SJSA1 (cell line): ENCODE measurements around the gene PPRC1. TPM values are rescaled to one million over a fixed set of nuclear protein-coding genes. Genes with fewer than 3 reads are reported as not detected.
A peak's percentile ranks its signal among the peaks of the same experiment; 100 is the strongest.

Experiments
- DNase-seq, 2 experiments: peaks; one replicate each; pipeline ENCODE4 v3.0.0-alpha.2; 2015 to 2020; ENCODE audit warnings: low spot score in 2 of 2, low read depth in 1 of 2
- H3K27ac ChIP-seq: fragments of 250-450 bp; sonication (Bioruptor Pico); 2 replicates; pipeline ENCODE4 v1.5.1; 2020; ENCODE audit warnings: mild to moderate bottlenecking, moderate library complexity
- H3K27me3 ChIP-seq: fragments of 250-450 bp; sonication (Bioruptor Pico); replicated peaks from 2 replicates; pipeline ENCODE4 v1.5.1; 2020; ENCODE audit warnings: mild to moderate bottlenecking, moderate library complexity
- H3K36me3 ChIP-seq: fragments of 250-450 bp; sonication (Bioruptor Pico); 2 replicates; pipeline ENCODE4 v1.5.1; 2020; ENCODE audit warnings: mild to moderate bottlenecking
- H3K4me1 ChIP-seq: fragments of 250-450 bp; sonication (Bioruptor Pico); replicated peaks from 2 replicates; pipeline ENCODE4 v1.6.1; 2021; ENCODE audit warnings: mild to moderate bottlenecking
- H3K4me3 ChIP-seq: fragments of 250-450 bp; sonication (Bioruptor Pico); 2 replicates; pipeline ENCODE4 v1.5.1; 2020; ENCODE audit warnings: mild to moderate bottlenecking
- H3K9me3 ChIP-seq: fragments of 250-450 bp; sonication (Bioruptor Pico); replicated peaks from 2 replicates; pipeline ENCODE4 v1.5.1; 2020; ENCODE audit warnings: mild to moderate bottlenecking
- total RNA-seq: library from RNA; depleted of rRNA; stranded (reverse); fragments of >200 nt; shearing (Covaris generic); gene quantifications from 2 replicates; pipeline ENCODE4 v1.2.3, GENCODE V29; 2014

The PPRC1 gene
- total RNA-seq, 1 experiment from 2014 or later, result 18.2 TPM

- Histone ChIP-seq H3K27ac (no peak overlapping the region), H3K4me3 (no peak overlapping the region), H3K4me1 (peaks cover 45% of the 10 kb centered on the region), H3K36me3 (peaks cover 51% of the 10 kb centered on the region), H3K27me3 (no peaks in the 10 kb centered on the region), H3K9me3 (no peaks in the 10 kb centered on the region)
- DNase-seq, result no peak
Measured at GRCh38 chr10:102112210-102112817, 20.5 kb upstream of the PPRC1 start.

- Histone ChIP-seq H3K36me3 (peaks cover 44% of the 10 kb centered on the region), H3K9me3 (no peaks in the 10 kb centered on the region), H3K27ac (peak overlapping the region; percentile 57; the same call in 1 of the 2 replicates), H3K4me1 (peaks cover 56% of the 10 kb centered on the region), H3K27me3 (no peaks in the 10 kb centered on the region), H3K4me3 (peak overlapping the region; percentile 53)
- DNase-seq, result no peak
Measured at GRCh38 chr10:102113261-102113955, 19.4 kb upstream of the PPRC1 start.

GRCh38 chr10:102113956-102114857 lies 18.6 kb upstream of the PPRC1 start:
- H3K9me3 ChIP-seq, result no peaks in the 10 kb centered on the region
- H3K27ac ChIP-seq, result peak overlapping the region; percentile 57
- no peaks in the 10 kb centered on the region for H3K27me3 ChIP-seq
- peaks cover 64% of the 10 kb centered on the region for H3K4me1 ChIP-seq
- peak overlapping the region; percentile 53 for H3K4me3 ChIP-seq
- peak in 1 of 2 experiments; percentile 39 for DNase-seq
- H3K36me3 ChIP-seq, result peaks cover 36% of the 10 kb centered on the region

- peak; percentile 85 to 91 for DNase-seq
- Histone ChIP-seq H3K4me1 (peaks cover 71% of the 10 kb centered on the region), H3K27ac (no peak overlapping the region), H3K4me3 (peak overlapping the region; percentile 53), H3K27me3 (no peaks in the 10 kb centered on the region), H3K36me3 (peaks cover 28% of the 10 kb centered on the region), H3K9me3 (no peaks in the 10 kb centered on the region)
Measured at GRCh38 chr10:102114861-102115618, 17.8 kb upstream of the PPRC1 start.

- Histone ChIP-seq H3K36me3 (peaks cover 21% of the 10 kb centered on the region), H3K4me1 (peaks cover 73% of the 10 kb centered on the region), H3K9me3 (no peaks in the 10 kb centered on the region), H3K27ac (no peak overlapping the region), H3K27me3 (no peaks in the 10 kb centered on the region), H3K4me3 (no peak overlapping the region)
- DNase-seq, result no peak
Measured at GRCh38 chr10:102115775-102116174, 17.1 kb upstream of the PPRC1 start.

- DNase-seq, result no peak
- Histone ChIP-seq H3K36me3 (peaks cover 12% of the 10 kb centered on the region), H3K4me1 (peaks cover 82% of the 10 kb centered on the region), H3K27me3 (no peaks in the 10 kb centered on the region), H3K9me3 (no peaks in the 10 kb centered on the region), H3K4me3 (no peak overlapping the region), H3K27ac (no peak overlapping the region)
Measured at GRCh38 chr10:102116656-102117055, 16.2 kb upstream of the PPRC1 start.

- peak; percentile 90 to 93 for DNase-seq
- peaks cover 6% of the 10 kb centered on the region; the same call in 1 of the 2 replicates for H3K36me3 ChIP-seq
- H3K4me1 ChIP-seq, result peaks cover 80% of the 10 kb centered on the region
- no peaks in the 10 kb centered on the region for H3K9me3 ChIP-seq
- peak overlapping the region; percentile 0; the same call in 1 of the 2 replicates for H3K4me3 ChIP-seq
- no peaks in the 10 kb centered on the region for H3K27me3 ChIP-seq
- peak overlapping the region; percentile 69 for H3K27ac ChIP-seq
Measured at GRCh38 chr10:102117391-102118159, 15.3 kb upstream of the PPRC1 start.

GRCh38 chr10:102118867-102119266 lies 14.0 kb upstream of the PPRC1 start:
- no peak for DNase-seq
- H3K9me3 ChIP-seq, result no peaks in the 10 kb centered on the region
- no peaks in the 10 kb centered on the region for H3K27me3 ChIP-seq
- peaks cover 67% of the 10 kb centered on the region for H3K4me1 ChIP-seq
- peak overlapping the region; percentile 69; the same call in 1 of the 2 replicates for H3K27ac ChIP-seq
- peaks cover 6% of the 10 kb centered on the region; the same call in 1 of the 2 replicates for H3K36me3 ChIP-seq
- H3K4me3 ChIP-seq, result no peak overlapping the region; the same call in 1 of the 2 replicates

GRCh38 chr10:102119417-102120141 lies 13.3 kb upstream of the PPRC1 start:
- peak overlapping the region; percentile 80 for H3K27ac ChIP-seq
- peaks cover 3% of the 10 kb centered on the region; the same call in 1 of the 2 replicates for H3K36me3 ChIP-seq
- peaks cover 63% of the 10 kb centered on the region for H3K4me1 ChIP-seq
- DNase-seq, result peak; percentile 65 to 71
- H3K27me3 ChIP-seq, result no peaks in the 10 kb centered on the region
- no peaks in the 10 kb centered on the region for H3K9me3 ChIP-seq
- H3K4me3 ChIP-seq, result peak overlapping the region; percentile 70

GRCh38 chr10:102120142-102120990 lies 12.5 kb upstream of the PPRC1 start, which contains the start of gene LDB1:
TSS of gene LDB1 (minus strand) at chr10:102120368. CDS start at chr10:102120110, 258 bp downstream.
- Histone ChIP-seq H3K36me3 (peaks cover 3% of the 10 kb centered on the region; the same call in 1 of the 2 replicates), H3K27ac (peak within 1 kb of the TSS; percentile 80), H3K4me1 (peaks cover 57% of the 10 kb centered on the region), H3K27me3 (no peaks in the 10 kb centered on the region), H3K4me3 (peak within 1 kb of the TSS; percentile 70), H3K9me3 (no peaks in the 10 kb centered on the region)
- peak; percentile 75 to 86 for DNase-seq

- Histone ChIP-seq H3K27me3 (no peaks in the 10 kb centered on the region), H3K9me3 (no peaks in the 10 kb centered on the region), H3K36me3 (peaks cover 3% of the 10 kb centered on the region; the same call in 1 of the 2 replicates), H3K4me3 (peak overlapping the region; percentile 70), H3K27ac (peak overlapping the region; percentile 80), H3K4me1 (peaks cover 50% of the 10 kb centered on the region)
- DNase-seq, result peak; percentile 69
Measured at GRCh38 chr10:102120991-102121738, 11.7 kb upstream of the PPRC1 start.
